GM21737 (cell line): ENCODE measurements around the gene C2CD4C.
"Not testable (repeated sequence)": the region's sequence is repeated elsewhere in the genome, so short reads cannot be mapped to it uniquely, and the experiment has no call there.

Experiments used
- ATAC-seq: cut with Tn5 transposase; IDR thresholded peaks from one replicate; pipeline ENCODE4 v1.9.1; 2021; ENCODE audit warnings: mild to moderate bottlenecking, moderate library complexity; ENCODE audit not compliant: unreplicated experiment

Gene C2CD4C

GRCh38 chr19:401866-402511 is 7.0 kb downstream of the C2CD4C start:
- ATAC-seq = no peak

GRCh38 chr19:400976-401865 is 7.7 kb downstream of the C2CD4C start:
- ATAC-seq = no peak

- ATAC-seq = no peak
These were observed 9.6 kb downstream of the C2CD4C start for GRCh38 chr19:399370-399769.

- no peak for ATAC-seq
These were observed 10.2 kb downstream of the C2CD4C start for GRCh38 chr19:398719-399118.

- ATAC-seq = no peak
These were observed 10.8 kb downstream of the C2CD4C start for GRCh38 chr19:397941-398706.

- no peak for ATAC-seq
These were observed 11.6 kb downstream of the C2CD4C start for GRCh38 chr19:397321-397720.

GRCh38 chr19:395467-395866 is 13.5 kb downstream of the C2CD4C start:
- ATAC-seq = no peak

GRCh38 chr19:394857-395256 is 14.1 kb downstream of the C2CD4C start:
- ATAC-seq = not testable (repeated sequence)

- ATAC-seq = not testable (repeated sequence)
These were observed 15.4 kb downstream of the C2CD4C start for GRCh38 chr19:393560-393959.

GRCh38 chr19:392375-392970 is 16.5 kb downstream of the C2CD4C start:
- no peak for ATAC-seq

GRCh38 chr19:391726-392374 is 17.1 kb downstream of the C2CD4C start:
- ATAC-seq = no peak

- ATAC-seq = no peak
These were observed 17.8 kb downstream of the C2CD4C start for GRCh38 chr19:391207-391557.

- no peak for ATAC-seq
These were observed 18.4 kb downstream of the C2CD4C start for GRCh38 chr19:390386-391206.

- no peak for ATAC-seq
These were observed 19.0 kb downstream of the C2CD4C start for GRCh38 chr19:389935-390289.

- no peak for ATAC-seq
These were observed 19.6 kb downstream of the C2CD4C start for GRCh38 chr19:389255-389934.

GRCh38 chr19:388691-389090 is 20.3 kb downstream of the C2CD4C start:
- ATAC-seq = no peak

GRCh38 chr19:387777-388176 is 21.2 kb downstream of the C2CD4C start:
- ATAC-seq = no peak

- ATAC-seq = not testable (repeated sequence)
These were observed 22.2 kb downstream of the C2CD4C start for GRCh38 chr19:386632-387301.

GRCh38 chr19:386189-386588 is 22.8 kb downstream of the C2CD4C start:
- ATAC-seq = not testable (repeated sequence)
